Glutamatergic neuron (in vitro differentiated cells): ENCODE results near the gene ZNF445. TPM values are rescaled to one million over a fixed set of nuclear protein-coding genes. Genes with fewer than 3 reads are reported as not detected.

ENCODE experiments used
- DNase-seq: peaks from one replicate; pipeline ENCODE4 v3.0.0; 2022
- H3K27ac Mint-ChIP-seq: one replicate; pipeline ENCODE4 v1.8.0; 2020; ENCODE audit warnings: mild to moderate bottlenecking, mixed read lengths, inconsistent platforms; ENCODE audit not compliant: unreplicated experiment
- H3K27me3 Mint-ChIP-seq: one replicate; pipeline ENCODE4 v1.8.0; 2020; ENCODE audit warnings: mild to moderate bottlenecking, moderate library complexity, mixed read lengths, inconsistent platforms; ENCODE audit not compliant: unreplicated experiment
- H3K36me3 Mint-ChIP-seq: one replicate; pipeline ENCODE4 v1.8.0; 2020; ENCODE audit warnings: mild to moderate bottlenecking, mixed read lengths, inconsistent platforms; ENCODE audit not compliant: unreplicated experiment
- H3K4me1 Mint-ChIP-seq: one replicate; pipeline ENCODE4 v1.8.0; 2020; ENCODE audit warnings: mild to moderate bottlenecking, low read depth, mixed read lengths, inconsistent platforms; ENCODE audit not compliant: unreplicated experiment
- H3K4me3 Mint-ChIP-seq: one replicate; pipeline ENCODE4 v1.8.0; 2020; ENCODE audit warnings: mild to moderate bottlenecking, mixed read lengths, inconsistent platforms; ENCODE audit not compliant: unreplicated experiment
- H3K9me3 Mint-ChIP-seq: one replicate; pipeline ENCODE4 v1.8.0; 2020; ENCODE audit warnings: mild to moderate bottlenecking, moderate library complexity, mixed read lengths, inconsistent platforms; ENCODE audit not compliant: unreplicated experiment
- CTCF ChIP-seq: fragments of 200-600 bp; sonication (generic); IDR thresholded peaks from one replicate; pipeline ENCODE4 v1.5.0; 2021; ENCODE audit not compliant: partially characterized antibody, unreplicated experiment
- total RNA-seq: library from RNA; stranded (reverse); fragmentation: NEBNext Ultra II Directional; extraction: Animal tissue kit (Norgen Biotek cat#: 25700); gene quantifications from one replicate; pipeline ENCODE4 v1.2.1, GENCODE V29; 2021; ENCODE audit not compliant: unreplicated experiment

Gene ZNF445
- total RNA-seq, 1 donor from 2014 or later, result 66.8 TPM

GRCh38 chr3:44516230-44516629, 38.8 kb upstream of the ZNF445 start:
- Mint-ChIP-seq H3K9me3 (peaks cover 4% of the 10 kb centered on the region), H3K27ac (no peak overlapping the region), H3K4me1 (peaks cover 4% of the 10 kb centered on the region), H3K27me3 (peaks cover 6% of the 10 kb centered on the region), H3K36me3 (no peaks in the 10 kb centered on the region), H3K4me3 (no peak overlapping the region)
- DNase-seq, result no peak
- TF ChIP-seq CTCF, result no peak

GRCh38 chr3:44513513-44513912, 36.0 kb upstream of the ZNF445 start:
- no peak overlapping the region for H3K4me3 Mint-ChIP-seq
- H3K36me3 Mint-ChIP-seq, result no peaks in the 10 kb centered on the region

GRCh38 chr3:44511238-44511566, 33.7 kb upstream of the ZNF445 start:
- no peak for TF ChIP-seq CTCF
- peaks cover 8% of the 10 kb centered on the region for H3K9me3 Mint-ChIP-seq
- peaks cover 14% of the 10 kb centered on the region for H3K4me1 Mint-ChIP-seq
- peak overlapping the region; percentile 95 for H3K4me3 Mint-ChIP-seq
- H3K36me3 Mint-ChIP-seq, result peaks cover 6% of the 10 kb centered on the region
- peaks cover 10% of the 10 kb centered on the region for H3K27me3 Mint-ChIP-seq
- peak overlapping the region; percentile 94 for H3K27ac Mint-ChIP-seq
- DNase-seq, result no peak

More at GRCh38 chr3:44513513-44513912, 36.0 kb upstream of the ZNF445 start:
- no peak for DNase-seq
- no peak for TF ChIP-seq CTCF
- Mint-ChIP-seq H3K9me3 (peaks cover 6% of the 10 kb centered on the region), H3K4me1 (peaks cover 7% of the 10 kb centered on the region), H3K27ac (no peak overlapping the region), H3K27me3 (peaks cover 10% of the 10 kb centered on the region)

- Mint-ChIP-seq H3K4me3 (peak overlapping the region; percentile 97), H3K9me3 (peaks cover 8% of the 10 kb centered on the region), H3K27me3 (peaks cover 10% of the 10 kb centered on the region), H3K27ac (peak overlapping the region; percentile 94), H3K4me1 (peaks cover 14% of the 10 kb centered on the region), H3K36me3 (peaks cover 11% of the 10 kb centered on the region)
- DNase-seq, result no peak
- no peak for TF ChIP-seq CTCF
These were observed 32.5 kb upstream of the ZNF445 start for GRCh38 chr3:44510000-44510368.

GRCh38 chr3:44509393-44509921, 32.0 kb upstream of the ZNF445 start:
- H3K27me3 Mint-ChIP-seq, result peaks cover 8% of the 10 kb centered on the region
- peaks cover 8% of the 10 kb centered on the region for H3K9me3 Mint-ChIP-seq
- H3K4me3 Mint-ChIP-seq, result peak overlapping the region; percentile 97
- peaks cover 14% of the 10 kb centered on the region for H3K4me1 Mint-ChIP-seq
- no peak for TF ChIP-seq CTCF
- H3K27ac Mint-ChIP-seq, result peak overlapping the region; percentile 94
- H3K36me3 Mint-ChIP-seq, result peaks cover 11% of the 10 kb centered on the region
- DNase-seq, result no peak
